ENCODE results near the gene RPIA. TPM values are rescaled to one million over a fixed set of nuclear protein-coding genes. Genes with fewer than 3 reads are reported as not detected.

RPIA gene
- total and polyA plus RNA-seq, 2 donors = 13.7 TPM

DNA sequence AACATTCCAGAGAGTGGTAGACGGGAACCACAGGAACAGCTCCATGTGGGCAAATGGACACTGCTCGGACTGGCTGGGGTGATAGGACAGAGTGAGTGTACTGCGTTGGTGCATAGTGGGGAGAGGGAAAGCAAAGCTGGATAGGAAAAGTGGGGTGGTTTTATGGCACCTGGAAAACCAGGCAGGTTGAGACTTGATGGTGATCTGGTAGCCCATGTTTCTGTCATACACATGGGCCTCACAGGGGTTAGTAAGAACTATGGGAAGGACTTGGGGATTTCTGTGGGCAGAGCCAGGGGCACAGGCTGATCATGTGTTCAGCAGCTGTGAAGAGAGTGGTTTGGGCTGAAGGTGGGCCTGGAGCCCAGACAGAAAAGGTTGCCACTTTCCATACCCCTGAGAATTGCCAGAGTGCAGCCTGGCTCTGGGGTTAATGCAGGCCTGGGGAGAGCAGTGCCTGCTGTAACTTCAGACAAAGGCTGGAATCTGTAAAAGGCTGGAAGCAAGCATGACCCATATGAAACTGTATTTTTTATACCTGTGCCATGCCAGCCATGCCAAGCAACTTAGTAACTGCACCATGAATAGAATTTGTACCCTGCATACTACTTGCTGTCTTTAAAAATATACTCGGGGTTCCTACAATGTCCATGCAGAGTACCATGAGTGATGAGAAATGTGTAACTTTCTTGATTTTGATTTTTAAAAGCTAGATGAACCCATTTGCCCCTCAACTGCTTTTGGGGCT lies 41.9 kb downstream of the RPIA start:
- Histone ChIP-seq H3K36me3 (ENCODE audit: insufficient read depth) (no peaks in the 10 kb centered on the region), H3K27ac (ENCODE audit: low read depth) (no peak overlapping the region), H3K4me1 (ENCODE audit: insufficient read depth) (no peaks in the 10 kb centered on the region)

DNA sequence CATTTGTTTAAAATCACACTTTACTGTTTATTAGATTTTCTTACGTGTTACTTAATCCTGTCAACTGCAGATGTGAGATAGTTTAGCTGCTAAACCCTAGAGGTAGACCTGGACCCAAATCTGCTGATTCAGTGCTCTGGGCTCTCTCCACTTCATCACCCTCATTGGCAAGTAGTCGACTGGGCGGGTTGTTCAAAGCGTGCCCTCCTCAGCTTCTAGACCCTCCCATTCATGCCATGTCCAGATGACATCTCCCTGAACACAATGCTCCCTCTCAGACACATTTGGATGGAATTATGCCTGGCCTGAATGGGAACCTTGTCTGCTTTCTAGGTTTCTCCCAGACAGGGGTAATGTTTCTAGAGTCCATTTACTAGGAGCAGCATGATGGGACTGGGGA lies 43.7 kb downstream of the RPIA start:
- H3K27ac ChIP-seq (ENCODE audit: low read depth) = no peak overlapping the region
- 77% methylated on average over 4 of the region's 4 CpGs for WGBS
- no peak for DNase-seq (ENCODE audit: extremely low spot score)
- H3K36me3 ChIP-seq (ENCODE audit: insufficient read depth) = no peaks in the 10 kb centered on the region
- H3K4me1 ChIP-seq (ENCODE audit: insufficient read depth) = no peaks in the 10 kb centered on the region
- no peak overlapping the region for H3K4me3 ChIP-seq (ENCODE audit: low read depth, low read length)

More for the DNA sequence above, 41.9 kb downstream of the RPIA start:
- H3K4me3 ChIP-seq (ENCODE audit: low read depth, low read length) = no peak overlapping the region
- no peak for DNase-seq (ENCODE audit: extremely low spot score)
- 97% methylated on average over 4 of the region's 4 CpGs for WGBS

DNA sequence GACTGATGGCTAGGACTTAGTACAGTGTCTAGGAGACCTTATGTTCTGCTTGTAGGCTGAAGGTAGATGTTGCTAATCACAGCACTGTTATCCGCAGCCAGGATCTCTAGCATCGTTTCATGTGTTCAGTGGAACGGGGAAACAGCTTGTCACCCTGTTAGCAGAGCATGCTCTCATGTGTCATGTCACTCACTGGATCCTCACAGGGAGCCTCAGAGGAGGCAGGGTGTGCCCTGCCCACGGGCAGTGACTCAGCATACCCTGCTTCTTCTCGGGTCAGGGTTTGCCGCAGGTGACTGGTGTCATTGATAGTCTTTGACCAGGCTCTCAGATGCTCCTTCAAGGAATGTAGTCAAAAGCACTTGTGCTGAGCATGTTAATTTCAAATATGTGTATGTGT lies 44.4 kb downstream of the RPIA start:
- Histone ChIP-seq H3K4me3 (ENCODE audit: low read depth, low read length) (no peak overlapping the region), H3K4me1 (ENCODE audit: insufficient read depth) (no peaks in the 10 kb centered on the region), H3K36me3 (ENCODE audit: insufficient read depth) (no peaks in the 10 kb centered on the region), H3K27ac (ENCODE audit: low read depth) (no peak overlapping the region)
- no peak for DNase-seq (ENCODE audit: extremely low spot score)
- 84% methylated on average over 6 of the region's 6 CpGs for WGBS

DNA sequence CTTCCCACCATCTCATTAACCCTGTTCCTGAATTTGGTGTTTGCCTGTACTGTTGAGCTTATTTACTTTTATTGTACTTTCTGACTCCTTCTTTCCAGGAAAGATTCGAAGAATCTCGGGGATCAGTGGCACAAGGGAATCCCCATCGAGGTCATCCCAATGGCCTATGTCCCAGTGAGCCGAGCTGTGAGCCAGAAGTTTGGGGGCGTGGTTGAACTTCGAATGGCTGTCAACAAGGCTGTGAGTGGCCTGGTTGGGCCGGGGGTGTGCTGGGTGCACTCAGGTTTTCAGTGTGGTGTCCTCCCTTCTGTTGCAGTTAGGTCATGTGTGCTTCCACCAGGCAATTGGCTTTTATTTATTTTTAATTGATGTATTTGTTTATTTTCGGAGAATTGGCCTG lies 45.0 kb downstream of the RPIA start:
- H3K4me3 ChIP-seq (ENCODE audit: low read depth, low read length) = no peak overlapping the region
- H3K4me1 ChIP-seq (ENCODE audit: insufficient read depth) = no peaks in the 10 kb centered on the region
- DNase-seq (ENCODE audit: extremely low spot score) = no peak
- H3K36me3 ChIP-seq (ENCODE audit: insufficient read depth) = no peaks in the 10 kb centered on the region
- no peak overlapping the region for H3K27ac ChIP-seq (ENCODE audit: low read depth)
- WGBS = 82% methylated on average over 8 of the region's 8 CpGs

DNA sequence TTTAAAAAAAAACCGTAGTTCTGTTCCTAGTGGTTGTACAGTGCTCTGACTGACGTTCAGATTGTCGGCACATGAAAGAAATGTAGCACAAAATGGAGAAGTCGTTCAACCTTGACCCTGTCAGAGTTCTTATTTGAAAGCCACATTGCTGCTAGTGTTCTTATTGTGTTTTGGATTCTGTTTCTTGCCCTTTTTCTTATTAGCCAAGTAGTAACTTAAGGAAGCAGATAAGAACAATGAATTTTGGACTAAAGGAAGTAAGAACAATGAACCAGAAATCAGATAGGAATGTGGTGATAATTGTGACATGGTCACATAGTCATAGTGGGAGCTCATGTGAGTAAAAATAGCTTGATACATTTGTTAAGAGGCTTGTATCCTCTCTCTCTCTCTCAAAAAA lies 45.9 kb downstream of the RPIA start:
- Histone ChIP-seq H3K4me1 (ENCODE audit: insufficient read depth) (no peaks in the 10 kb centered on the region), H3K4me3 (ENCODE audit: low read depth, low read length) (no peak overlapping the region), H3K27ac (ENCODE audit: low read depth) (no peak overlapping the region), H3K36me3 (ENCODE audit: insufficient read depth) (no peaks in the 10 kb centered on the region)
- WGBS = 77% methylated on average over 4 of the region's 4 CpGs
- DNase-seq (ENCODE audit: extremely low spot score) = no peak

DNA sequence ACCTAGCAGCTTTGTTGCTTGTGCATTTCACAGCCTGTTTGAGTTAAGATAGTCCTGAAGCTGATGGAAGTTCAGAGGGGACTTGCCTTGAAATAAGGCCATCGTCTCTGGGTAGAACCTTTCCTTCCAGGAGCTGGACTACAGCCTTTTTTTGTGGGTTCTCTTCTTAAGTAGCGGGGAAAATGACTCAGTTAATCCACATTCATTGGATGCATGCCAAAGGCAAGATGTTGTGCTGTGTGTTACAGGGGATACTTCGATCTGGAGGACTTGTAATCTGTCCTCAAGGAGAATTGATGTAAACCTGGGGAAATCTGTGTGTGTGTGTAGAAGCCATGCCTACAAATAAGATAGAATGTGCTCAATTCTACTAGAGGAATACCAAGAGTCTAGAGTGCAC lies 46.8 kb downstream of the RPIA start:
- Histone ChIP-seq H3K4me1 (ENCODE audit: insufficient read depth) (no peaks in the 10 kb centered on the region), H3K36me3 (ENCODE audit: insufficient read depth) (no peaks in the 10 kb centered on the region), H3K4me3 (ENCODE audit: low read depth, low read length) (no peak overlapping the region), H3K27ac (ENCODE audit: low read depth) (no peak overlapping the region)
- 44% methylated on average over 3 of the region's 3 CpGs for WGBS
- DNase-seq (ENCODE audit: extremely low spot score) = no peak

DNA sequence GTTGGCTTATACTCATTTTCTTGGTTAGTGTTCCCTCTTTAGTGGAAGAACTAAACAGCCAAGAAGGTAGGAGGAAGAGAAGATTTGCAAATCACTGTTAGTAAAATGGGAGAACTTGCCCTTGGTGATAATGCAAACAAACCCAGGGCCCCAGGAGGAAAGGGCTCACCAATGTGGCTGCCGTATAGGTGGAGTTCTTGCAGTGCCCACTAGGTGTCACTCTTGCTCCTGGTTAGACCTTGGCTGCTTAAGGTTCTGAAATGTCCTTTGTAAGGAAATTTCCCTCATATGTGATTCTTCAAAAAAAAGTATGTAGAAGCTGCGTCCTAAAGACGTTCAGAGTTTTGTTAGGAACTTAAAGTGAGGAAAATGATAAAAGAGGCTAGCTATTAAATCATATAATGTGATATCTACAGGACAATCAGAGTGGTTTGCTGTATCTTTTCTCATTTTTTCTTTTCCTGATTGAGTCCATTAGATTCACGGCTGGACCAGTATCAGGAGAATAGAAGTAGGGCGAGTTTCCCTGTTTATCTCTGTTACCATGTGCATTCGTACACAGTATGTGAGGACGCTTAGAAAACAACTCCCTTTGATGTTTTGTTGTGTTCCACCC lies 48.6 kb downstream of the RPIA start:
- DNase-seq (ENCODE audit: extremely low spot score) = no peak
- H3K4me1 ChIP-seq (ENCODE audit: insufficient read depth) = no peaks in the 10 kb centered on the region
- 43% methylated on average over 7 of the region's 7 CpGs for WGBS
- no peak overlapping the region for H3K27ac ChIP-seq (ENCODE audit: low read depth)
- no peak overlapping the region for H3K4me3 ChIP-seq (ENCODE audit: low read depth, low read length)
- peaks cover 1% of the 10 kb centered on the region for H3K36me3 ChIP-seq (ENCODE audit: insufficient read depth)

DNA sequence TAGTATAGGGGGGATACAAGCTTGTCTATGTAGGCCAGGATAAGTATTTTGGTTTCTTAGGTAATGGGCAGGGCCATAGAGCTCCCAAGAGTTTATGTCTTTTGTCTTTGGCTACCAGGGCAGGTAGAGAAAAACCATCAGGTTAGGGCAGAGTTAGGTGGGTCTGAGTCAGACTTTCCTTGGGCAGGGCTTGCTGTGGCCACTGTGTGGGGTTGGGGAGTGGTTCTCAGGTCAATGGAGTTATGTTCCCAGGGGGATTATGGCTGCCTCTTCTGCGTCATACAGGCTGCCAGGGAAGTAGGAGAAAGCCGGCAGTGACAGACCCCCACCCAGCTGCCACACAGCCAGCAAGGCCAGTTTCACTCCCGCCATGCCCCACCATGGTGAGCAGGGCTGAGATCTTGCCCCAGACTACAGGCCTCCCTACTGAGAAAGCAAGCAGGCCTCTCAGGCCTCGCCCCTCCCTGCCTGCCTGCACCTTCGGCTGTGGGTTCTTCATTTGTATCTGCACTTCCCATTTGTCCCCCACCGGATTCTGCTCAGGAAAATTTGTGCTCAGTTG lies 55.5 kb downstream of the RPIA start:
- peaks cover 3% of the 10 kb centered on the region for H3K36me3 ChIP-seq (ENCODE audit: insufficient read depth)
- no peak for DNase-seq (ENCODE audit: extremely low spot score)

DNA sequence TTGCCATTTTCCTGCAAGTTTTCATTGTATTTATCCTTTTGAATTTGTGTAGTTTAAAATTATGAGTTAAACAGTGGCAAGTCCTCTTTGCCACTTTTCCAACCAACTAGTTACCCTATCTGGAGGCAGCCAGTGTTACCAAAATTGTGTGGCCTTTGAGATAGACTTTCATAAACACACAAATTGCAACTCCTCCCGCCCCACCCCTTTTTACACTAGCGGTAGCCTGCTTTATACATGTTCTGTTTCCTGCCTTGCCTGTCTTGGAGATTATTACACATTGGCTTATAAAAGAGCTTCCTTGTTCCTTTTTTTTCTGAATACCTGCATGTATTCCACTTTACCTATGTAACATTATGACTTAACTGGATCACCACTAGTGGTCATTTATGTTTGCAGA lies 56.5 kb downstream of the RPIA start:
- Histone ChIP-seq H3K4me3 (ENCODE audit: low read depth, low read length) (no peak overlapping the region), H3K4me1 (ENCODE audit: insufficient read depth) (no peaks in the 10 kb centered on the region), H3K27ac (ENCODE audit: low read depth) (no peak overlapping the region), H3K36me3 (ENCODE audit: insufficient read depth) (peaks cover 3% of the 10 kb centered on the region)
- no peak for DNase-seq (ENCODE audit: extremely low spot score)
- 94% methylated on average over 2 of the region's 2 CpGs for WGBS

More for the DNA sequence above, 55.5 kb downstream of the RPIA start:
- Histone ChIP-seq H3K4me3 (ENCODE audit: low read depth, low read length) (no peak overlapping the region), H3K4me1 (ENCODE audit: insufficient read depth) (no peaks in the 10 kb centered on the region), H3K27ac (ENCODE audit: low read depth) (no peak overlapping the region)
- WGBS = 95% methylated on average over 6 of the region's 6 CpGs

DNA sequence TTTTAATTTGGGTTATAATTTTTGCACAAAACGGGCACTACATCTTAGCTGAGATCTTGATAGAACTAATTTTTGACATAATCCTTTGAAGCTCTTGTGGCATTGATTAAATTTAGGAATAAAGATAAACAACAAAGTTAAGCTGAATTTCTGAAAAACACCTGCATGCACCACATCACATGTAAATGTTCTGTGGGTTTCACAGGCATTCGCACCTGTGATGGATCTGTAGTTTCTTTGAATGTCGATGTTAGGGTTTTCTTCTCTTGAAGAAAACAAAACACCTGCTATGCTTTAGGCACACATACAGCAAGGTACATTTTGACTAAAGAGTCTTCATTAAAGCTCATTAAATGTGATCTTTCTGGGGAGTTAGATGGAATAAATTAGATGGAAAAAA lies 60.3 kb downstream of the RPIA start:
- H3K4me3 ChIP-seq (ENCODE audit: low read depth, low read length) = no peak overlapping the region
- no peaks in the 10 kb centered on the region for H3K4me1 ChIP-seq (ENCODE audit: insufficient read depth)
- DNase-seq (ENCODE audit: extremely low spot score) = no peak
- WGBS = 93% methylated on average over 3 of the region's 3 CpGs
- H3K36me3 ChIP-seq (ENCODE audit: insufficient read depth) = peaks cover 1% of the 10 kb centered on the region
- no peak overlapping the region for H3K27ac ChIP-seq (ENCODE audit: low read depth)

DNA sequence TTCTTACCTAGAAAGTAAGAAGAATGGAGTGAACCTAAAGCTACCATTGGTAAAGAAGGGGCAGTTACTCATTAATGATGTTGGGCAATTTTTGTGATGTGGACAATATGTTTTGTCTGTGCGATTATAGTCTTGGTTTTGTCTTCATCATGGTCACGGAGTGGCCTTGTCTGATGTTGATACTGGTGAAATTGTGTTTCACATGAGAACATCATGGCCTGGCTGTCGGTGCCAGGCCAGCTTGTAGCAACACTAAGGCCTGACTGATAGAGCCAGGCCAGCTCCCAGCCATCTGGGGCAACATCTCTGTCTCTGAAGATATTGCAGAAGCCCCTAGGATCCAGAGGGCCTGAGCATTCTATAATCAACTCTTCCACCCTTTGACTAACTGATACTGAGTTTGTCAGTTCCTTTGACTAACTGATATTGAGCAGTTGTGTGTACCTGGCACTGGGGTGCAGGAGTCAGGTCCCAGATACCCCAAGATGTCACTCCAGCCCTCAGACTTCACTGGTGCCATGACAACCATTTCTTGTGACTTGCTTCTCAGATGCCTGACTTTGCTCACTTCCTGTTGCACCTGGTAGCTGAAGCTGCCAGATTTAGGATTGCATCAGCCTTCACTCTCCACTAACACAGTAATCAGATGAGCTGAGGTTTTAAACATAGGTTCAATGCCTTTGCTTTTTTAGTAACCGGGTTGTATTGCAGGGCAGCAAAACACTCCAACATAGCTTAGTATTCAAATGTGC lies 62.5 kb downstream of the RPIA start:
- no peaks in the 10 kb centered on the region for H3K4me1 ChIP-seq (ENCODE audit: insufficient read depth)
- WGBS = 91% methylated on average over 4 of the region's 4 CpGs
- no peaks in the 10 kb centered on the region for H3K36me3 ChIP-seq (ENCODE audit: insufficient read depth)
- H3K4me3 ChIP-seq (ENCODE audit: low read depth, low read length) = no peak overlapping the region
- no peak for DNase-seq (ENCODE audit: extremely low spot score)
- H3K27ac ChIP-seq (ENCODE audit: low read depth) = no peak overlapping the region

DNA sequence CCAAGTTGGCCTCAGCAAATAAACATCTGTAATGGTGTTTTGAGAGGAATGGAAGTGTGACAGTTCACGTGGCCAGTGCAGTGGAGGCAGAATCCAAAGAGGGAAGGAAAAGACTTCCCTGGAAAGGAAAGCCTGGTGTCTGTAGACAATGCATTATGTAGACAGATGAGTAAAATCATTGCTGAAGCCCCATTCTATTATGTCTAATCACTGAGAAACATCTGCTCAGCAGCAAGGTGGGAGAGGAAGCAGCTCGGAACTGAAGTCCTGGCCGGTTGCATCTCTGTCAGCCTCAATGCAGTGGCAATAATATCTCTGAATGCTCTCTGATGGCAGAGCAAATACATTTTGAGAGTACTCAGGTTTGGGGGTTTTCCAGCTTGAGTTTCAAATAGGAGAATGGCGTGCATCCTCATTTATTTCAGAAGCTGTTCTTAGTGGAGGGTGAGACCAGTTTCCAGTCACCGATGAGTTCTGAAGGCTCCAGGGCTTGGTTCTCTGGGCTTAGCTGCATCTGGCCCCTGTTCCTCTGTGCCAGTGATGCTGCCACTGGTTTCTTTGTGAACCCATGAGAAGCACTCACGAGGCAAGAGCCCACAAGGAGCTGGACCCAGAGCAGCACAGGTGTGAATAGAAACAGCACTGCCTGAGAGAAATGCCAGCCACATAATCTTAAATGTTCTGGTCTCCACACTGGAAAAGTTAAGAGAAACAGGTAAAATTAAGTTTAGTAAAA lies 63.3 kb downstream of the RPIA start:
- no peaks in the 10 kb centered on the region for H3K36me3 ChIP-seq (ENCODE audit: insufficient read depth)
- H3K4me3 ChIP-seq (ENCODE audit: low read depth, low read length) = no peak overlapping the region
- no peaks in the 10 kb centered on the region for H3K4me1 ChIP-seq (ENCODE audit: insufficient read depth)
- DNase-seq (ENCODE audit: extremely low spot score) = no peak
- 84% methylated on average over 6 of the region's 6 CpGs for WGBS
- H3K27ac ChIP-seq (ENCODE audit: low read depth) = no peak overlapping the region

DNA sequence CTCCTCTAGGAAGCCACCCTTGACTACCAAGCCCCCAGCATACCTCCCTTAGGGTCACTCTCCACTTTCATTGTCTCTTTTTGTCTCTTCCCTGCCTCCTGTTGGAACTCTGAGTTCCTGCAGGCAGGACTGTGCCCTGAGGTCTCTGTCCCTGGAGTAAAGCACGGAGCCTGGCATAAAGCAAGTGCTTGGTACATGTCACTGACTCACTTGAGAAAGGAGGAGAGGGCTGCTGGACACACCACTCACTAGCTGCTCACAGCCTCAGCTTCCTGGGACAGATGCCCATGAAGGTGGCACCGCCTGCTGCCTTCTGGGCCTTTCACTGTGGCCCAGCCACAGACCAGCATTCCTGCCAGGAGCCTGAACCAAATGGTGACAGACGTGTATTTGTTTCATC lies 64.4 kb downstream of the RPIA start:
- Histone ChIP-seq H3K4me3 (ENCODE audit: low read depth, low read length) (no peak overlapping the region), H3K27ac (ENCODE audit: low read depth) (no peak overlapping the region), H3K4me1 (ENCODE audit: insufficient read depth) (no peaks in the 10 kb centered on the region), H3K36me3 (ENCODE audit: insufficient read depth) (no peaks in the 10 kb centered on the region)
- 93% methylated on average over 3 of the region's 3 CpGs for WGBS
- no peak for DNase-seq (ENCODE audit: extremely low spot score)

All from urinary bladder (tissue), 4 donors.